CD4-positive, alpha-beta T cell treated with Interleukin-2 at 100 ng/mL for 4 hours (primary cell): Measurements from ENCODE around the gene NFATC2.
"Not testable (repeated sequence)": the region's sequence is repeated elsewhere in the genome, so short reads cannot be mapped to it uniquely, and the experiment has no call there.

Experiments
- DNase-seq: peaks from one replicate; pipeline ENCODE4 v3.0.0-alpha.2; 2020; ENCODE audit warnings: low spot score

Gene NFATC2

DNA sequence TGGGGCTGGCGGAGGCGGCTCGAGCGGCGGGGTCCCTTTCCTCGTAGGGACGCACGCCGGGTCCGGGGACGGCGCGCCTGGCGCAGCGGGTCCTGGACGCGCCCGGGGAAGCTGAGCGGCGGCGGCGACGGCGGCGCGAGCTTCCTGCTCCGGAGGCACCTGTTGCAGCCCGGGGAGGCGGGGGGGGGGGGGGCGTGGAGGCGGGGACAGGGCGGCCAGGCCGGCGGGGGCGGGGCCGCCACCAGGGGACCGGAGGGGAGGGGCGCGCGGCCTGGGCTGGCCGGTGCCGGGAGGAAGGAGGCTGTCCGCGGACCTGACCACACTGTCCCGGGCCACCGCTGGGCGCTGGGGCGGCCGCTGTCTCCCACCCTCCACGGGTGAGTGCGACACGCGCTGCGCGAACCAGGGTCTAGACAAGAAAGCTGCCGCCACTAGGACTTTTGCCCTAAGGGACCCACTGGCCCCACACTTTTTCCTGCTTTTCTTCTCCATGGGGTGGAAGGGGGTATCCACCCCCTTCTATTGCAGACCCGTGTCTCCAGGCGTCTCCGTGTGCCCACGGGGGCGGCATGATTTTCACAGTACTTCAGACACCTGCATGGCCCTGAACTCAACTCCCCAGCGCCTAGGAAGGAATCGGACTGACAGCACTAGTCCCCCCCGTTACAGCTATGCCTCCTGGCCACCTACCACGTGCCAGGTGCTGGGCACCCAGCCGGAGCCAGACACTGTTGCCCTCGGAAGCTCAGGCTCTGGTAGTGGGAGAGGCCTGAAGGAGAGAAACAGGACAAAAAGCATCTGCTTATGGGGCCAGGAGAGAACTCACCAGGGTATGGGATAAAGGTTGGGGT, at the start of gene NFATC2:
TSS of gene NFATC2 (minus strand) at position 149 of the 851 bp plus-strand sequence. CDS start 220 bp downstream, outside the sequence.
- peak; percentile 51 for DNase-seq

- no peak for DNase-seq
These were observed 49.4 kb upstream of the NFATC2 start for GRCh38 chr20:51591871-51592270.

DNA sequence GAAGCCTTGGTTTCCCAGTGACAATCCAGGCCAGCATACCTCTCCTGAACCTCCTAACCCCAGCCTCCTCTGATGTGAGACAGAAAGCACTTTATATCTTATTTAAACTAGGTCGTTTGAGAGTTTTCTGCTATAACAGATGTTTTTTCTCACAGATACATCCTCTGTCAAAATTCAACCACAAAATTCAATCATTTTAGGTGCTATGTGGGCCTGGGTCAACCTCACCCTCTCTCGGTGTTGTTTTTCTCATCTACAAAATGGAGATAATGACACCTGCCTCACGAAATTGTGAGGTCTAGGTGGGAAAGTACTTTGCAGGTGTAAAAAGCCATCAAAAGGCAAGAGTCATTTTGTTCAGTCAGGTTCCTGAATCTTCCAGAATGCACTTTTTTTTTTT, 46.2 kb upstream of the NFATC2 start:
- no peak for DNase-seq

GRCh38 chr20:51587145-51587544, 44.6 kb upstream of the NFATC2 start:
- DNase-seq = no peak

- no peak for DNase-seq
These were observed 43.5 kb upstream of the NFATC2 start for GRCh38 chr20:51586005-51586440.

GRCh38 chr20:51585148-51585547, 42.6 kb upstream of the NFATC2 start:
- DNase-seq = no peak

DNA sequence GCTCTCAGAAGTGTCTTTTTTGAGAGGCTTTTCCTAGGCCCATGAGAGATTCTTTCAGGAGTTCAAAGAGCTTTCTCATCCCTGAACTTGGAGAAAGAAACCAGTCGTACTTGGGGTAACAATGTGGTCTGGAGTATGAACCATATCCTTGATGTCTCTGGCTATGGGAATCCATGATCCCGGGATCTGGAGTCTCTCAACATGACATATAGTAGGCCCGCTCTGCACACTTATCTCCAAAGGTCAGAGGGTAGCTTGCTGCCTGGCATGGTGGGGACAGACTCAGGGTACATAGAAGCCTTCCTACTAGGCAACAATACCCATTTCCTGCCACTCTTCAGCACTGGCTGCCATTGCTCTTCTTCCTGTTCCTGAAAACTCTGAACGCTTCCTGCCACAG, 42.2 kb upstream of the NFATC2 start:
- DNase-seq = no peak

DNA sequence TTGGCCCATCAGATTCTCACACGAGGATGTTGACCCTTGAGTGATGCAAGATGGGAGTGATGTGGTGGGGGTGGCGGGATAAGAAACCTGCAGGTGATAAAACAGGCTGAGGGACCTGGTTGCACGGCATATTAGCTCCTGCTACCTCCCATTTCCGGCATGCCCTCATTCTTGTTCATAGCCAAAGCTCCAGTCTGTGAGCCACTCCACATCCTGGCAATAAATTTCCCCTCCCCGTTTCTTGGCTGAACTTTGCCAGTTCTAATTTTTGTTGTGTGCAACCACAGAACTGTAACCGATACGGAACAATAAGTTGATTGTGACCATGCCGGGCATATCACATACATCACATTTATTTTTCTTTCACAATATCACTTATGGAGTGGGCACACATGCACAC, 41.6 kb upstream of the NFATC2 start:
- no peak for DNase-seq

GRCh38 chr20:51583499-51583898, 41.0 kb upstream of the NFATC2 start:
- no peak for DNase-seq

DNA sequence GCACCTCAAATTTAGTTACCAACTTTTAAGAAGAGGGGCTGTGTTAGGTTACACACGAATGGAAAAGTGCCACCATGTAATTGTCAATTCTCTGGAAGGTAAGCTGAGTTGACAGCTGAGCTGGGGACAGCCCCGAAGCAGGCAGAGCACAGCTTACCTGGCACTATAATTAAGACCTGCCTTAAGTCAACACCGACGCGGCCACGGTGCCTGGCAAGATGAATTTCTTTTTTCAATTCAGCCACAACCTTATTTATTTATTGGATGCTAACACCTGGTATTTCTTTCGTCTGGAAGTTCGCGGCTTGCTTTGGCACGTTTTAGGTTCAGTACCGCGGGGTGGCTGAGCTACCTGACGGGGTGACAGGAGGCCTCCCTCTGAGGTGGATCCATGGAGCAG, 40.6 kb upstream of the NFATC2 start:
- DNase-seq = no peak

- no peak for DNase-seq
These were observed 39.1 kb upstream of the NFATC2 start for GRCh38 chr20:51581571-51581970.

- DNase-seq = no peak
These were observed 36.6 kb upstream of the NFATC2 start for GRCh38 chr20:51579137-51579536.

GRCh38 chr20:51578145-51578459, 35.6 kb upstream of the NFATC2 start:
- DNase-seq = no peak

- no peak for DNase-seq
These were observed 35.1 kb upstream of the NFATC2 start for GRCh38 chr20:51577432-51578144.

DNA sequence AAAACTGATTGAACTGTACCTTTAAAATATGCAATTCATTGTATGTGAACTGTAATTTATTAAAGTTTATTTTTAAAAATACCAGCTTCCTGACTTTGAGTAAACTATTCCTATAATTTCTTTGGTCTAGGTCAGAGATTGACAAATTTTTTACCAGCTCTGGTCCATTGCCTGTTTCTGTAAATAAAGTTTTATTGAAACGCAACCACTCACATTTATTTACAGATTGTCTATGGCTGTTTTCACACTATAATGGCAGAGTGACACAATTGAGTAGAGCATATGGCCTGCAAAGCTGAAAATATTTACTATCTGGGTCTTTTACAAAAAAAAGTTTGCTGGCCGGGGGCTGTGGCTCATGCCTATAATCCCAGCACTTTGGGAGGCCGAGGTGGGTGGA, 33.0 kb upstream of the NFATC2 start:
- no peak for DNase-seq

DNA sequence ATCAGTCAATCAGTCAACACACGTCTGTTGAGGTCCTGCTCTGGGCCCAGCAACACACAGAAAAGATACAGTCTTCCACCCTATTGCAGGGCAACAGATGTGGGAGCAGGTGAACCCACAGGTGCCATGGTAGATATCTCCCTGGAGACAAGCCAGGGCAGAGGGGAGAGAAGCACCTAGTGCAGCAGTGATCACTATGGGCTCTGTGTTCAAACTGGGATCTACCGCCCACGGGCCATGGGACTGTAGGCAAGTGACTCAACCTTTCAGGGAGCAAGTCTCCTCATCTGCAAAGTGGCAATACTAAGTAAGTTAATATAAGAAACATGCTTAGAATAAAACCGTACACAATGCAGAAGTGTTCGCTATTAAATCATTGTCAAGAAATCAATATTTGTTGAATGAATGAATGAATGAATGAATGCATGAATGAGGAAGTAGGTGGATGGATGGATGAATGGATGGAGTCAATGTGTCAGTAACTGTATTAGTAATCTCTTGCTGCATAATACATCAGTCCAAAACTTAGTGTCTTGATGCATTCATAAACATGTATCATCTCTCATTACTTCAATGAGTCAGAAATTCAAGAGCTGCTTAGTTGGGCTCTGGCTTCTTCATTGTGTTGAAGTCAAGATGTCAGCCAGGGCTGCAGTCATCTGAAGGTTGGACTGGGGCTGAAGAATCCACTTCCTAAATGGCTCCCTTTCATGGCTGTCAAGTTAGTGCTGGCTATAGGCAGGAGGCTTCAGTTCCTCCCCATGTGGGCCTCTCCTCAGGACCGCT, 31.9 kb upstream of the NFATC2 start:
- DNase-seq = no peak

- DNase-seq = no peak
These were observed 31.2 kb upstream of the NFATC2 start for GRCh38 chr20:51573576-51574243.

DNA sequence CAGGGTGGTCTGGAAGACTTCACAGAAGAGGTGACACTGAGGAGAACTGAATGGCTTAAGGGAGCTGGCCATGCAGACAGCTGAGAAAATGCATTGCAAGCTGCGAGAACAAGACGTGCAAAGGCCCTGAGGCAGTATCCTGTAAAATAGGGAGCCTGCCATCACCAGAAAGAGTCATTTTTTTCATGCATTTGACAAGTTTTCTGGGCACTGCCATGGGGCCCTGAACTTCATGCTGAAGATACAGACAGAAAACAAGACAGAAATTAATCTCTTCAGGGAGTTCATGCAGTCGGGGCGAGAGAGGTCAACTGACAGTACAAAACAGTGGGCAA, 28.9 kb upstream of the NFATC2 start:
- DNase-seq = no peak

GRCh38 chr20:51570739-51571459, 28.4 kb upstream of the NFATC2 start:
- no peak for DNase-seq

GRCh38 chr20:51569815-51570738, 27.6 kb upstream of the NFATC2 start:
- DNase-seq = no peak

GRCh38 chr20:51568533-51568932, 26.0 kb upstream of the NFATC2 start:
- not testable (repeated sequence) for DNase-seq
